Endothelial cell of umbilical vein (primary cell): Measurements from ENCODE around the gene PTPN23. TPM values are rescaled to one million over a fixed set of nuclear protein-coding genes. Genes with fewer than 3 reads are reported as not detected.

Experiments used
- BruUV-seq: library from RNA; stranded (reverse); fragments of 400-500 nt; replicated peaks from 2 replicates; lab custom pipeline; 2021; lab: Mats Ljungman, UMichigan
- CTCF ChIA-PET: fragments of 300-600, 350-600 bp; sonication (Branson Sonifier 250); formaldehyde crosslinking; loops from one replicate; lab custom pipeline; 2021; ENCODE audit warnings: antibody characterized with exemption, inconsistent platforms; lab: Charles Lee
- POLR2A ChIA-PET: fragments of 300-600, 350-600 bp; sonication (Branson Sonifier 250); formaldehyde crosslinking; loops from one replicate; lab custom pipeline; 2021; ENCODE audit warnings: antibody characterized with exemption, inconsistent platforms; lab: Charles Lee
- DNase-seq: peaks from one replicate; pipeline ENCODE4 v3.0.0-alpha.2; 2011; ENCODE audit warnings: low read depth, low spot score
- FAIRE-seq: peaks from 2 replicates; lab custom pipeline; 2011; peaks lifted over from hg19 to GRCh38; lab: Jason Lieb, UNC
- H2AFZ ChIP-seq: 2 replicates; pipeline ENCODE4 v1.6.0; 2012; ENCODE audit warnings: low read depth, low read length, control low read depth, inconsistent platforms
- H3K27ac ChIP-seq: 2 replicates; pipeline ENCODE4 v1.5.1; 2011; ENCODE audit warnings: low read depth, mild to moderate bottlenecking, control low read depth, low read length, moderate library complexity; ENCODE audit not compliant: insufficient read depth
- H3K27me3 ChIP-seq, 2 experiments: 2 replicates each; pipeline versions ENCODE4 v1.6.0 to v1.6.1; 2011; ENCODE audit warnings: low read length in 2 of 2, mixed read lengths in 1 of 2; ENCODE audit not compliant: control insufficient read depth in 2 of 2, insufficient read depth in 2 of 2
- H3K36me3 ChIP-seq, 2 experiments: 2 replicates in 1 of 2; 3 replicates in 1 of 2; pipeline ENCODE4 v1.5.1; 2011; ENCODE audit warnings: low read length in 2 of 2, mild to moderate bottlenecking in 1 of 2, moderate library complexity in 1 of 2; ENCODE audit not compliant: control insufficient read depth in 2 of 2, insufficient read depth in 2 of 2; ENCODE audit errors: extremely low read depth in 1 of 2
- H3K4me1 ChIP-seq: 3 replicates; pipeline ENCODE4 v1.5.1; 2011; ENCODE audit warnings: mild to moderate bottlenecking, low read length; ENCODE audit not compliant: control insufficient read depth, insufficient read depth; ENCODE audit errors: extremely low read depth
- H3K4me2 ChIP-seq: 2 replicates; pipeline ENCODE4 v1.6.1; 2011; ENCODE audit warnings: low read length, control low read depth, mixed read lengths; ENCODE audit not compliant: insufficient read depth
- H3K4me3 ChIP-seq, 3 experiments: fragments of 200-600 bp in 1 of 3; sonication (generic), shearing (Covaris generic) in 1 of 3; replicated peaks in 1 of 3; 2 replicates each; pipeline ENCODE4 v1.5.1; 2011 to 2016; ENCODE audit warnings: control low read depth in 3 of 3, low read length in 3 of 3, mild to moderate bottlenecking in 2 of 3, inconsistent platforms in 1 of 3, low read depth in 1 of 3, moderate library complexity in 1 of 3; ENCODE audit not compliant: insufficient read depth in 1 of 3
- H3K79me2 ChIP-seq: 2 replicates; pipeline ENCODE4 v1.6.0; 2012; ENCODE audit warnings: low read length, inconsistent platforms; ENCODE audit not compliant: control insufficient read depth, insufficient read depth
- H3K9ac ChIP-seq: replicated peaks from 2 replicates; pipeline ENCODE3; 2011; ENCODE audit warnings: low read length, control low read depth; ENCODE audit not compliant: insufficient read depth; ENCODE audit errors: extremely low read depth
- H3K9me1 ChIP-seq: replicated peaks from 3 replicates; pipeline ENCODE4 v1.6.0; 2011; ENCODE audit warnings: mild to moderate bottlenecking, low read length; ENCODE audit not compliant: control insufficient read depth, insufficient read depth; ENCODE audit errors: extremely low read depth
- H3K9me3 ChIP-seq: replicated peaks from 2 replicates; pipeline ENCODE4 v1.5.1; 2012; ENCODE audit warnings: low read length, inconsistent platforms; ENCODE audit not compliant: control insufficient read depth, insufficient read depth
- H4K20me1 ChIP-seq: replicated peaks from 2 replicates; pipeline ENCODE3; 2011; ENCODE audit warnings: mild to moderate bottlenecking, low read length; ENCODE audit not compliant: control insufficient read depth, insufficient read depth; ENCODE audit errors: extremely low read depth
- CTCF ChIP-seq, 2 donors: IDR thresholded peaks; 1 replicate in 1 of 2; 2 replicates in 1 of 2; pipeline ENCODE4 v1.5.1; 2011; ENCODE audit warnings: low read length in 2 of 2, mild to moderate bottlenecking in 2 of 2, moderate library complexity in 2 of 2, control low read depth in 1 of 2, inconsistent platforms in 1 of 2, low read depth in 1 of 2; ENCODE audit not compliant: insufficient read depth in 1 of 2; ENCODE audit errors: extremely low read depth in 1 of 2
- EZH2 ChIP-seq: IDR thresholded peaks from 2 replicates; pipeline ENCODE4 v1.6.1; 2012; ENCODE audit warnings: borderline replicate concordance, low read depth, mild to moderate bottlenecking, moderate library complexity, low read length, inconsistent platforms; ENCODE audit not compliant: severe bottlenecking
- FOS ChIP-seq: IDR thresholded peaks from 2 replicates; pipeline ENCODE4 v1.6.1; 2011; ENCODE audit warnings: mild to moderate bottlenecking, low read length, moderate library complexity, borderline replicate concordance; ENCODE audit not compliant: insufficient read depth
- GATA2 ChIP-seq: IDR thresholded peaks from 2 replicates; pipeline ENCODE4 v1.7.0; 2011; ENCODE audit warnings: low read depth, mild to moderate bottlenecking, moderate library complexity, mixed read lengths, low read length; ENCODE audit not compliant: insufficient read length, insufficient read depth
- JUN ChIP-seq: IDR thresholded peaks from 2 replicates; pipeline ENCODE4 v1.6.1; 2011; ENCODE audit warnings: borderline replicate concordance, low read depth; ENCODE audit not compliant: insufficient read length, insufficient read depth
- MYC ChIP-seq: IDR thresholded peaks from one replicate; pipeline ENCODE4 v1.6.1; 2011; ENCODE audit warnings: mild to moderate bottlenecking, low read depth, low read length
- POLR2A ChIP-seq: IDR thresholded peaks from 2 replicates; pipeline ENCODE4 v1.6.1; 2012; ENCODE audit warnings: low read depth, mild to moderate bottlenecking, control low read depth, low read length
- POLR2AphosphoS5 ChIP-seq: IDR thresholded peaks from 2 replicates; pipeline ENCODE4 v1.6.1; 2012; ENCODE audit warnings: low read depth, mild to moderate bottlenecking, control low read depth, low read length, moderate library complexity; ENCODE audit not compliant: insufficient read depth
- dilution Hi-C: fragments of 300-500 bp; cut with MboI; formaldehyde crosslinking; loops from one replicate; pipeline ENCODE4 v1.15.0; 2019; ENCODE audit warnings: low sequenced_read_pairs; ENCODE audit not compliant: extremely low pct_ligation_motif_present
- intact Hi-C: fragments of 100-400 bp; cut with micrococcal nuclease; formaldehyde crosslinking; loops from one replicate; pipeline ENCODE4 v1.10.0; 2022
- polyA plus RNA-seq, 4 experiments: library from polyadenylated mRNA; depleted of rRNA in 3 of 4; stranded (reverse) in 3 of 4; unstranded in 1 of 4; fragments of >200 nt; gene quantifications; 2 replicates each; pipeline versions ENCODE4 v1.2.1 to v1.2.3, GENCODE V29; 2011 to 2012; ENCODE audit warnings: missing spikeins in 1 of 4
- total RNA-seq: library from RNA; stranded (reverse); gene quantifications from 2 replicates; pipeline ENCODE4 v1.2.3, GENCODE V29; 2021
- TF ChIP-seq, protein P1 (sequence below): IDR thresholded peaks from 2 replicates; pipeline ENCODE4 v1.6.1; 2011; ENCODE audit not compliant: insufficient read depth, insufficient read length

The PTPN23 gene
- total and polyA plus RNA-seq, 2 donors (not counting 3 experiments of a cell fraction or from before 2014, with no cell fraction given), result 8.5 to 63.5 TPM

- TSS peak; percentile 17 for BruUV-seq
- Histone ChIP-seq H4K20me1 (no peaks in the 10 kb centered on the region), H3K36me3 (peaks cover 0 to 32% of the 10 kb centered on the region in 2 experiments), H3K4me1 (no peaks in the 10 kb centered on the region), H3K9ac (no peak overlapping the region), H3K9me1 (no peaks in the 10 kb centered on the region), H3K27me3 (no peaks in the 10 kb centered on the region), H3K4me2 (no peak overlapping the region), H2AFZ (no peak overlapping the region), H3K4me3 (no peak overlapping the region), H3K9me3 (no peaks in the 10 kb centered on the region), H3K79me2 (no peaks in the 10 kb centered on the region), H3K27ac (no peak overlapping the region)
- FAIRE-seq (no peak), DNase-seq (no peak)
- TF ChIP-seq GATA2 (no peak), POLR2AphosphoS5 (no peak), POLR2A (no peak), JUN (no peak), CTCF (IDR thresholded peaks at IDR 0.05; ENCODE audit: extremely low read depth in 1 of 2, insufficient read depth in 1 of 2, low read depth in 1 of 2, low read length in 2 of 2) (no peak), FOS (no peak), EZH2 (no peak), MYC (no peak)
- TF ChIP-seq, protein P1, sequence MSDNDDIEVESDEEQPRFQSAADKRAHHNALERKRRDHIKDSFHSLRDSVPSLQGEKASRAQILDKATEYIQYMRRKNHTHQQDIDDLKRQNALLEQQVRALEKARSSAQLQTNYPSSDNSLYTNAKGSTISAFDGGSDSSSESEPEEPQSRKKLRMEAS, result no peak
- dilution Hi-C loops, result no loop called here
- intact Hi-C loops, result loop anchor here (2.0 kb wide), 1 partner anchor 39 kb away; the partner anchor contains the start of gene PTPN23
- ChIA-PET CTCF (interaction anchor here (1.6 kb wide), 1 partner anchor 41 kb away, joined by 3 read pairs; no protein-coding TSS in a partner anchor), POLR2A (no interaction called here)
Observed at GRCh38 chr3:47419083-47420043, 38.5 kb downstream of the PTPN23 start.
